ENCODE results near the gene CYP2D6. TPM values are rescaled to one million over a fixed set of nuclear protein-coding genes. Genes with fewer than 3 reads are reported as not detected.

Gene CYP2D6
- total RNA-seq, 1 donor from 2014 or later, result 1.4 TPM

GRCh38 chr22:42170946-42171345 lies 40.3 kb upstream of the CYP2D6 start:
- H3K4me1 ChIP-seq, result peaks cover 16% of the 10 kb centered on the region
- peaks cover 36% of the 10 kb centered on the region for H3K36me3 ChIP-seq
- intact Hi-C loops (cut with DNase I), result no loop called here
- DNase-seq (no peak), ATAC-seq (no peak)
- no peak overlapping the region for H3K27ac ChIP-seq
- H3K9me3 ChIP-seq, result no peaks in the 10 kb centered on the region
- no peak for TF ChIP-seq CTCF (IDR thresholded peaks at IDR 0.05)
- H3K4me3 ChIP-seq, result no peak overlapping the region
- H3K27me3 ChIP-seq (ENCODE audit: low read depth), result no peaks in the 10 kb centered on the region

DNA sequence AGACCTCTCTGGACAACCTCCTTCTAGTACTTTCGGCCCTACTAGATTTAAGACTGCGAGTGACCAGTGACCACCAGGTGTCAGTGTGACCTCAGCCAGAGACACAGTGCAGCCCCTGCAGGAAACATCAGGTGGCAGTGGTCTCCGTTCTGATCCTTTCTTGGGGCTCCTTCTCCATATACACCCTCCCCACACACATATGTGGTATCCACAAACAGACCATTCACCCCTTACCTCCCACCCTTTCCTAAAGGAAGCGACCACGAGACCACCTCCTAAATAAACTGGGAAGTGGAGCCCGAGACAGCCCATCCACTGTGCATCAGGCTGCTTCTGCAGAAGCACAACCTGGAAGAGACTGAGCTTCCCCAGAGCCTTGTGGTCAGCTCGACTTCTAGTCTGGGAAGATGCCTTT lies 38.5 kb upstream of the CYP2D6 start:
- Histone ChIP-seq H3K9me3 (no peaks in the 10 kb centered on the region), H3K27me3 (ENCODE audit: low read depth) (no peaks in the 10 kb centered on the region), H3K36me3 (peaks cover 50% of the 10 kb centered on the region), H3K4me1 (peaks cover 16% of the 10 kb centered on the region), H3K4me3 (no peak overlapping the region), H3K27ac (no peak overlapping the region)
- no peak for DNase-seq
- intact Hi-C loops (cut with DNase I), result no loop called here
- TF ChIP-seq CTCF (IDR thresholded peaks at IDR 0.05), result peak; percentile 70
- ATAC-seq, result peak; percentile 75 to 87

DNA sequence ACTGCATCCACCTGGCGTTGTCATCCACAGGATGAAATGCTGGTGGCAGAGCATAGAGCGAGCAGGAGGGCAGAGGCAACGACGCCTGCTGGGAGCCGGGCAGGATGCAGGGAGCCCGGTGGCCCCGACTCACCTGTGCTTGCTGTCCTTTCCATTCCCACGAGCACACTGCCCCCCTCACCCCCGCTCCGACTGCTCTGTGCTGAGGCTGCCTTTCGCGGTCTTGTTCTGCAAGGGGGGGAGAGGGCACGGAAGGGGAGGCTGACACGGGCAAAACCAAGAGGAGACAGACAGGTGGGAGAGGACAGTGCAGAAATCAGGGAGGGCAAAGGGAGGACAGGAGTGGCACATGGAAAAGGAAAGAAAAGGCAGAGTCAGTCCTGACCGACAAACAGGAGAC lies 37.9 kb upstream of the CYP2D6 start:
- Histone ChIP-seq H3K9me3 (no peaks in the 10 kb centered on the region), H3K36me3 (peaks cover 50% of the 10 kb centered on the region), H3K27me3 (ENCODE audit: low read depth) (no peaks in the 10 kb centered on the region), H3K4me1 (peaks cover 12% of the 10 kb centered on the region), H3K4me3 (no peak overlapping the region), H3K27ac (no peak overlapping the region)
- no peak for DNase-seq
- intact Hi-C loops (cut with DNase I), result no loop called here
- TF ChIP-seq CTCF (IDR thresholded peaks at IDR 0.05), result no peak
- ATAC-seq, result no peak

DNA sequence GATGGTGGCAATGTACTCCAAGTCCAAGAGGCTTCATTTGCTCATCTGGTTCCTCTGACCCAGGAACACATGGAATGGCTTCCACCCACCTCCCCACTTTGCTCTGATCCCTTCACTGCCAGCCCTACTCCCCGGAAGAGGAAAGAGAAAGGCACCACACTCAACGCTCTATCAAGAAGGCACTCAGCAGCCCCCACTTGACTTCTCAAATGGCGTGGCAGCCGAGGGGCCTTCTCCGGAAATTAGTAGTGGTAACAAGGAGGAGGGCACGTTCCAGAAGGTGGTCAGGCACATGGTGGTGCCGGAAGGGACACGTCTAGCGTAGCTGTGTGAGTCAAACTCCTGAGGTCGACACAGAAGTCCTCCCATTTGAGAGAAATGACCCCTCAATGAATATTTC lies 36.5 kb upstream of the CYP2D6 start:
- no peaks in the 10 kb centered on the region for H3K27me3 ChIP-seq (ENCODE audit: low read depth)
- H3K9me3 ChIP-seq, result no peaks in the 10 kb centered on the region
- TF ChIP-seq CTCF (IDR thresholded peaks at IDR 0.05), result no peak
- DNase-seq (no peak), ATAC-seq (no peak)
- no peak overlapping the region for H3K4me3 ChIP-seq
- no peaks in the 10 kb centered on the region for H3K4me1 ChIP-seq
- peaks cover 53% of the 10 kb centered on the region for H3K36me3 ChIP-seq
- intact Hi-C loops (cut with DNase I), result no loop called here
- no peak overlapping the region for H3K27ac ChIP-seq

GRCh38 chr22:42164901-42165300 lies 34.3 kb upstream of the CYP2D6 start:
- no peak overlapping the region for H3K27ac ChIP-seq
- DNase-seq (no peak), ATAC-seq (no peak)
- H3K9me3 ChIP-seq, result no peaks in the 10 kb centered on the region
- no peaks in the 10 kb centered on the region for H3K4me1 ChIP-seq
- no peak for TF ChIP-seq CTCF (IDR thresholded peaks at IDR 0.05)
- no peak overlapping the region for H3K4me3 ChIP-seq
- no peaks in the 10 kb centered on the region for H3K27me3 ChIP-seq (ENCODE audit: low read depth)
- intact Hi-C loops (cut with DNase I), result no loop called here
- peaks cover 52% of the 10 kb centered on the region for H3K36me3 ChIP-seq

- Histone ChIP-seq H3K9me3 (no peaks in the 10 kb centered on the region), H3K27ac (no peak overlapping the region), H3K4me1 (no peaks in the 10 kb centered on the region), H3K4me3 (no peak overlapping the region), H3K36me3 (peaks cover 44% of the 10 kb centered on the region), H3K27me3 (ENCODE audit: low read depth) (no peaks in the 10 kb centered on the region)
- TF ChIP-seq CTCF (IDR thresholded peaks at IDR 0.05), result no peak
- intact Hi-C loops (cut with DNase I), result no loop called here
- ATAC-seq, result no peak
- DNase-seq, result no peak
These were observed 32.9 kb upstream of the CYP2D6 start for GRCh38 chr22:42163515-42163914.
